SH-SY5Y (cell line): ENCODE data around the gene SYNGR3.

Experiments used
- GATA2 ChIP-seq: IDR thresholded peaks from 2 replicates; pipeline ENCODE4 v1.6.1; 2011; ENCODE audit warnings: mild to moderate bottlenecking, low read depth, low read length
- GATA3 ChIP-seq: IDR thresholded peaks from 2 replicates; pipeline ENCODE4 v1.6.1; 2011; ENCODE audit warnings: low read depth, mild to moderate bottlenecking, low read length, moderate library complexity

- TF ChIP-seq GATA2 = no peak
- TF ChIP-seq GATA3 = no peak
These were observed 48.8 kb downstream of the SYNGR3 start for GRCh38 chr16:2038382-2039231.
